Stomach (tissue), 9 donors: ENCODE results near the gene GORASP2. TPM values are rescaled to one million over a fixed set of nuclear protein-coding genes. Genes with fewer than 3 reads are reported as not detected.

ENCODE experiments used
- DNase-seq, 2 donors: peaks; one replicate each; pipeline versions ENCODE4 v3.0.0 to v3.0.0-alpha.2; 2013 to 2019
- H3K27ac ChIP-seq, 5 donors: fragments of 200-600 bp in 4 of 5; sonication (generic) in 4 of 5; one replicate each; pipeline ENCODE4 v1.5.1; 2013 to 2019; ENCODE audit warnings: mild to moderate bottlenecking in 1 of 5, moderate library complexity in 1 of 5
- H3K27me3 ChIP-seq, 3 donors: fragments of 200-600 bp; sonication (generic); one replicate each; pipeline ENCODE4 v1.5.1; 2017 to 2019; ENCODE audit warnings: mixed run types in 1 of 3
- H3K36me3 ChIP-seq, 4 donors: fragments of 200-600 bp; sonication (generic); 1 replicate in 3 of 4; 2 replicates in 1 of 4; pipeline ENCODE4 v1.5.1; 2016 to 2019
- H3K4me1 ChIP-seq, 4 donors: fragments of 200-600 bp; sonication (generic); one replicate each; pipeline ENCODE4 v1.5.1; 2016 to 2019
- H3K4me3 ChIP-seq, 4 donors: fragments of 200-600 bp; sonication (generic) in 3 of 4; one replicate each; pipeline ENCODE4 v1.5.1; 2016 to 2019; ENCODE audit warnings: mild to moderate bottlenecking in 1 of 4
- H3K9me3 ChIP-seq, 4 donors: fragments of 200-600 bp; sonication (generic); one replicate each; pipeline ENCODE4 v1.5.1; 2016 to 2019
- EP300 ChIP-seq: sonication (generic); formaldehyde crosslinking; IDR thresholded peaks from one replicate; pipeline ENCODE4 v1.6.1; 2017; ENCODE audit warnings: antibody characterized with exemption
- POLR2A ChIP-seq, 4 donors: fragments of 450-650 bp; IDR thresholded peaks; one replicate each; pipeline ENCODE4 v1.6.1; 2016; ENCODE audit warnings: antibody characterized with exemption in 4 of 4, control low read depth in 2 of 4, mild to moderate bottlenecking in 1 of 4, moderate library complexity in 1 of 4
- POLR2AphosphoS5 ChIP-seq, 3 donors: sonication (generic); formaldehyde crosslinking; IDR thresholded peaks; one replicate each; pipeline ENCODE4 v1.6.1; 2016; ENCODE audit warnings: antibody characterized with exemption in 3 of 3
- WGBS, 5 donors: extraction: QIAGEN DNeasy Blood & Tissue Kit in 3 of 5; methylation state at CpG; one replicate each; pipeline versions ENCODE4 v1.1.5 to v1.1.7; 2013 to 2018; 5-methylcytosine and 5-hydroxymethylcytosine counted together
- intact Hi-C: fragments of 100-400 bp; cut with DNase I; formaldehyde crosslinking; loops from one replicate; pipeline ENCODE4 v1.15.1; 2023; ENCODE audit warnings: low total_unique reads
- polyA plus RNA-seq, 3 donors: library from polyadenylated mRNA; stranded (reverse); fragments of 200-250 nt; gene quantifications; one replicate each; pipeline ENCODE4 v1.2.3, GENCODE V29; 2013
- total RNA-seq, 5 donors: library from RNA; depleted of rRNA; stranded (reverse); fragments of >200 nt; gene quantifications; one replicate each; pipeline versions ENCODE4 v1.1.0 to v1.2.3, GENCODE V29; 2014 to 2016
- TF ChIP-seq, protein P1 (sequence below), 7 experiments: fragments of 450-650 bp in 4 of 7; fragments of 200-600 bp in 3 of 7; sonication (generic) in 3 of 7; IDR thresholded peaks; one replicate each; pipeline ENCODE4 v1.5.1; 2016 to 2019; ENCODE audit warnings: antibody characterized with exemption in 7 of 7, control low read depth in 2 of 7, mild to moderate bottlenecking in 1 of 7
- donor health status: healthy with polysubstance abuse.
- donor health status: Bipolar disorder and iron deficiency.
- donor health status: healthy.

Gene GORASP2
- total and polyA plus RNA-seq, 8 donors: 9.9 to 141 (median 33.8) TPM

DNA sequence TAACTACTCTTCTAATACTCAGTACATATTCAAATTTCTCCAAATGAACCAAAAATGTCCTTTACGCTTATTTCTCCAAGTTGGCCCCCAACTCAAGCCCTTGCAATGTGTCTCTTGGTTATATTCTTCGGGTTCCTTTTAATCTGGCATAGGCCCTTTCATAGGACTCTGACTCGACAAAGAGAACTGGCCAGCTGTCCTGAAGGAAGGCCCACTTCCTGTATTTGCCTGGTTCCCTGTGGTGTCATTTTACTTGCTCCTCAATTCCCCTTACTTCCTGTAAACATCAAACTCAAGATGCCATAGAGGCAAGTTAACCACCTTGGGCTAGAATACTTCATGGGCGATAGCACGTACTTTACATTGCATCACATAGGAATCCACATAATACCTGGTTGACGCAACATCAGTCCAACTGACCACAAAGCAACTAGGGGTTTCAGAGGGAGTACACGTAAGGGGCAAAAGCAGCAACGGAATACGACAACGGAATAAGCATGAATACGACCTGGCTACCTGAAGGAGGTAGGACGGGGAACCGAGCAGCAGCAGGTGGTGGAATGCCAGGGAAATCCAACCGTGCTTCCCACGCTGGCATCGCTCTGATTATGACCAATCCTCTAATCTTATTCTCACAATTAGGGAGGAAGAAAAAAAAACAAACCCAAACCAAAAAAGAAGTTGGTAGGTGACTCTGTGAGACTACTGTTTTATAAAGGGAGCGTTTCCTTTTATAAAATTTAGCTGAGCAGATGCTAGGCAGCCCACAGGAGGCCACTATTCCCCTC, 823 bp upstream of the GORASP2 start:
- Histone ChIP-seq H3K4me1 (peaks cover 26 to 42% (median 39%) of the 10 kb centered on the region in 4 donors), H3K27me3 (no peaks in the 10 kb centered on the region), H3K9me3 (peaks cover 0 to 13% (median 4%) of the 10 kb centered on the region in 4 donors), H3K4me3 (peak overlapping the region; percentile 67 to 96 (median 92)), H3K27ac (peak overlapping the region; percentile 45 to 96 (median 95)), H3K36me3 (no peaks in the 10 kb centered on the region)
- TF ChIP-seq POLR2A (IDR thresholded peaks at IDR 0.05) (no peak), EP300 (no peak), POLR2AphosphoS5 (IDR thresholded peaks at IDR 0.05) (no peak)
- TF ChIP-seq, protein P1, sequence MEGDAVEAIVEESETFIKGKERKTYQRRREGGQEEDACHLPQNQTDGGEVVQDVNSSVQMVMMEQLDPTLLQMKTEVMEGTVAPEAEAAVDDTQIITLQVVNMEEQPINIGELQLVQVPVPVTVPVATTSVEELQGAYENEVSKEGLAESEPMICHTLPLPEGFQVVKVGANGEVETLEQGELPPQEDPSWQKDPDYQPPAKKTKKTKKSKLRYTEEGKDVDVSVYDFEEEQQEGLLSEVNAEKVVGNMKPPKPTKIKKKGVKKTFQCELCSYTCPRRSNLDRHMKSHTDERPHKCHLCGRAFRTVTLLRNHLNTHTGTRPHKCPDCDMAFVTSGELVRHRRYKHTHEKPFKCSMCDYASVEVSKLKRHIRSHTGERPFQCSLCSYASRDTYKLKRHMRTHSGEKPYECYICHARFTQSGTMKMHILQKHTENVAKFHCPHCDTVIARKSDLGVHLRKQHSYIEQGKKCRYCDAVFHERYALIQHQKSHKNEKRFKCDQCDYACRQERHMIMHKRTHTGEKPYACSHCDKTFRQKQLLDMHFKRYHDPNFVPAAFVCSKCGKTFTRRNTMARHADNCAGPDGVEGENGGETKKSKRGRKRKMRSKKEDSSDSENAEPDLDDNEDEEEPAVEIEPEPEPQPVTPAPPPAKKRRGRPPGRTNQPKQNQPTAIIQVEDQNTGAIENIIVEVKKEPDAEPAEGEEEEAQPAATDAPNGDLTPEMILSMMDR (IDR thresholded peaks at IDR 0.05): no peak
- DNase-seq: peak in 1 of 2 donors; percentile 38
- 61 to 65% (median 65%) methylated on average over 17 of the region's 17 CpGs for WGBS, 5 donors
- intact Hi-C loops: no loop called here

DNA sequence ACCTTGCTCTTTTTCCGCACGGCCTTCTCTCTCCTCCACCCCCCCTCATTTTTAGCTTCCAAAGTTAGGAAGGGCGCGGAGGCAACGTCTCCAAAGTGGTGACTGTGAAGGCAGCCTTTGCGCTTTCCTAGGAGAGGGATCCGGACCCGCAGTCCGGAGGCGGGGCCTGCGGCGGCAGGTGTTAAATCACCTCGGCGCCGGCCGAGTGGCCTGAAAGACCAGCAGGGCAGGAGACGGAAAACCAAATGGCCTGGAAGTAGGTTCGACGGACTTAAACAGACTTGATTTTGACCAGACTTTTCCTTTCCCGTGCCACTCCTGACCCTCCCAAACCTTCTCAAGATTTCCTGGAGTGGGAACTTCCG, 615 bp downstream of the GORASP2 start:
- H3K4me1 ChIP-seq: peaks cover 26 to 49% (median 44%) of the 10 kb centered on the region in 4 donors
- DNase-seq: peak; percentile 74 to 84
- peak overlapping the region; percentile 95 to 96 (median 95) for H3K27ac ChIP-seq
- TF ChIP-seq EP300 (no peak), POLR2A (IDR thresholded peaks at IDR 0.05) (no peak), POLR2AphosphoS5 (IDR thresholded peaks at IDR 0.05) (no peak)
- TF ChIP-seq, protein P1 (IDR thresholded peaks at IDR 0.05): no peak
- 0 to 1% (median 0%) methylated on average over 21 of the region's 21 CpGs for WGBS, 5 donors
- peak overlapping the region; percentile 67 to 96 (median 92) for H3K4me3 ChIP-seq
- peaks cover 0 to under 1% (median 0%) of the 10 kb centered on the region in 4 donors for H3K9me3 ChIP-seq
- H3K36me3 ChIP-seq: peaks cover 0 to 5% (median 5%) of the 10 kb centered on the region in 4 donors
- intact Hi-C loops: no loop called here
- H3K27me3 ChIP-seq: no peaks in the 10 kb centered on the region

DNA sequence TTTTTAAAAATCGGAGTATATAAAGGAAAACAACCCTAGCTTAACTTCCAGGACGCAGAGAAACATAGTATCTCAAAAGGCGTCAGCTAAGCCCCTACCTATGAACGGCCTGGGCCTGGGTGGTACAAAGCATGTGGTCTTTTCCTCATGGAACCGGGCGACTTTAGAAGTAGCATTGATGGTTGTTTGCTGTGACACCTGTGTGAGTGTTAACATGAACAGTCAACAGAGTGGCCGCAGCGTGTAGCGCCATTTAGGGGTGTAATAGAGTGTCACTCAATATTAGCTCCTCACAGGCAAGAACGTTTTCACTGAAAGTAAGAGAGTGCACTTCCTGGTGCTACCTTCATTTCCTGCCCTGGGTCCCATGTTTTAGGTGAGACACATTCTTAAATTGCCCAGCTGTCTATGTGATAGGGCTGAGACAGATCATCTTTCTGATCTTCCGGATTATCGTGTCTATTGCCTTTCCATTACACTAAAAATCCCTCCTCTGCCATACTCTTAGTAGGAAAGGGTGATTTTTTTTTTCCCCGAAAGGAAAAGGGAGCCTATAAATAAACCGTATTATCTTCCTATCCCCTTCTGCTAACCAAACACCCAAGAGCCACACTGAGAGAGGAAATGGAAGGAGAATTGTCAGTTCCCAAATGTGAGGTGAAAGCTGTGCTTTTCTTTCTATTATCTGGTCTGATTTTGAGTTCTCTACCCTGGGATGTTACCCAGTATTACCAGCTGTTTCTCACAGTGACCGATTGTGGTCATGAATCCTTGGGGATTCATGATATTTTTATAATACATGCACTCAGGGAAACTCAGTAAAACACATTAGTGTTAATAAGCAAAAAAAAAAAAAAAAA, 1.3 kb downstream of the GORASP2 start:
- WGBS, 5 donors: 4 to 8% (median 4%) methylated on average over 15 of the region's 15 CpGs
- Histone ChIP-seq H3K27me3 (no peaks in the 10 kb centered on the region), H3K9me3 (no peaks in the 10 kb centered on the region), H3K4me3 (peak overlapping the region; percentile 67 to 96 (median 92)), H3K27ac (peak overlapping the region; percentile 63 to 96 (median 95)), H3K36me3 (peaks cover 0 to 12% (median 11%) of the 10 kb centered on the region in 4 donors), H3K4me1 (peaks cover 26 to 52% (median 44%) of the 10 kb centered on the region in 4 donors)
- intact Hi-C loops: no loop called here
- TF ChIP-seq EP300 (no peak), POLR2AphosphoS5 (IDR thresholded peaks at IDR 0.05) (peak in 1 of 3 donors; percentile 4)
- peak in 1 of 2 donors; percentile 81 for DNase-seq

DNA sequence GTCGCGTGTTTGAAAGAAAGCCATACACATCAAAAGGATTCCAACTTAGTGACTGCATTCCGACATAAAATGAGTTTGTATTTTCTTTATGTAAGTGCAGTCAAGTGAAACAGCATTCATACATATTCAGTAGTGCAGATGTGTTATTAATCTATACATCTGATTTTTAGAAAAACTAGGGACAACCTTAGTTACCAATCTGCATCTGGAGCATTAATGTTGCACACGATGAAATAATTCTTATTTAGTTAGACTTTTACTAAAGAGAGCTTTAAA, 1.9 kb downstream of the GORASP2 start:
- H3K27ac ChIP-seq: peak overlapping the region in 2 of 5 donors; percentile 95 to 96
- no peaks in the 10 kb centered on the region for H3K27me3 ChIP-seq
- no peaks in the 10 kb centered on the region for H3K9me3 ChIP-seq
- DNase-seq: no peak
- H3K36me3 ChIP-seq: peaks cover 0 to 17% (median 15%) of the 10 kb centered on the region in 4 donors
- peak overlapping the region in 3 of 4 donors; percentile 67 to 96 (median 90) for H3K4me3 ChIP-seq
- WGBS, 5 donors: 31 to 35% (median 34%) methylated on average over 4 of the region's 4 CpGs
- intact Hi-C loops: no loop called here
- peaks cover 26 to 52% (median 44%) of the 10 kb centered on the region in 4 donors for H3K4me1 ChIP-seq
- TF ChIP-seq EP300: no peak
- TF ChIP-seq POLR2AphosphoS5 (IDR thresholded peaks at IDR 0.05): no peak
- TF ChIP-seq, protein P1 (IDR thresholded peaks at IDR 0.05): no peak
- TF ChIP-seq POLR2A (IDR thresholded peaks at IDR 0.05): no peak
